WTC11 (cell line): Measurements from ENCODE around the gene CWH43. TPM values are rescaled to one million over a fixed set of nuclear protein-coding genes. Genes with fewer than 3 reads are reported as not detected.
A peak's percentile ranks its signal among the peaks of the same experiment; 100 is the strongest.

Source experiments
- ATAC-seq: fragments of 200-7000 bp; cut with Tn5 transposase; 2 replicates; pipeline ENCODE4 v1.10.0; 2021; ENCODE audit warnings: mild to moderate bottlenecking, moderate library complexity
- CTCF ChIA-PET: fragments of 300-600 bp; sonication (Branson Sonifier 250); formaldehyde crosslinking; loops from one replicate; lab custom pipeline; 2021; ENCODE audit warnings: antibody characterized with exemption; lab: Charles Lee
- POLR2A ChIA-PET: fragments of 350-600 bp; sonication (Branson Sonifier 250); formaldehyde crosslinking; loops from one replicate; lab custom pipeline; 2021; ENCODE audit warnings: antibody characterized with exemption; lab: Charles Lee
- DNase-seq: peaks from one replicate; pipeline ENCODE4 v3.0.0; 2021; ENCODE audit warnings: low spot score
- H3K27ac Mint-ChIP-seq: 2 replicates; pipeline ENCODE4 v1.8.0; 2021; ENCODE audit warnings: mixed read lengths
- H3K27me3 Mint-ChIP-seq: 2 replicates; pipeline ENCODE4 v1.8.0; 2021; ENCODE audit warnings: low read depth, mild to moderate bottlenecking, moderate library complexity, mixed read lengths
- H3K36me3 Mint-ChIP-seq: 2 replicates; pipeline ENCODE4 v1.8.0; 2021; ENCODE audit warnings: mixed read lengths
- H3K4me1 Mint-ChIP-seq: 2 replicates; pipeline ENCODE4 v1.8.0; 2022; ENCODE audit warnings: mixed read lengths
- H3K4me3 Mint-ChIP-seq: 2 replicates; pipeline ENCODE4 v1.8.0; 2021; ENCODE audit warnings: mild to moderate bottlenecking, moderate library complexity, mixed read lengths
- H3K9me3 Mint-ChIP-seq: 2 replicates; pipeline ENCODE4 v1.8.0; 2021; ENCODE audit warnings: mixed read lengths
- EMX1 ChIP-seq: fragments of 250-450 bp; sonication (Bioruptor Pico); IDR thresholded peaks from 2 replicates; pipeline ENCODE4 v1.8.0; 2021; ENCODE audit warnings: mild to moderate bottlenecking
- ESRRA ChIP-seq: sonication (generic); formaldehyde crosslinking; IDR thresholded peaks from 2 replicates; pipeline ENCODE4 v1.8.1; 2022; ENCODE audit warnings: mild to moderate bottlenecking, missing genetic modification reagents, borderline replicate concordance
- FOXK1 ChIP-seq: sonication (generic); formaldehyde crosslinking; IDR thresholded peaks from 2 replicates; pipeline ENCODE4 v1.8.0; 2022; ENCODE audit warnings: mild to moderate bottlenecking, moderate library complexity, missing genetic modification reagents
- GABPB1 ChIP-seq: sonication (generic); formaldehyde crosslinking; IDR thresholded peaks from 2 replicates; pipeline ENCODE4 v1.8.1; 2023; ENCODE audit warnings: mild to moderate bottlenecking, missing genetic modification reagents
- GTF2I ChIP-seq: fragments of 250-450 bp; sonication (Bioruptor Pico); conservative IDR thresholded peaks from 2 replicates; pipeline ENCODE4 v1.4.0; 2021; ENCODE audit warnings: mild to moderate bottlenecking
- IRF2 ChIP-seq: sonication (generic); formaldehyde crosslinking; IDR thresholded peaks from 2 replicates; pipeline ENCODE4 v1.8.0; 2022; ENCODE audit warnings: low read depth, missing genetic modification reagents, borderline replicate concordance
- NFE2L1 ChIP-seq: sonication (generic); formaldehyde crosslinking; IDR thresholded peaks from 2 replicates; pipeline ENCODE4 v1.8.1; 2023; ENCODE audit warnings: missing genetic modification reagents
- NR3C1 ChIP-seq: sonication (generic); formaldehyde crosslinking; conservative IDR thresholded peaks from 2 replicates; pipeline ENCODE4 v1.8.1; 2023; ENCODE audit warnings: low read depth, mild to moderate bottlenecking, missing genetic modification reagents
- RORB ChIP-seq: fragments of 250-450 bp; sonication (Bioruptor Pico); IDR thresholded peaks from 2 replicates; pipeline ENCODE4 v1.9.0; 2021; ENCODE audit warnings: mild to moderate bottlenecking
- SMAD3 ChIP-seq: sonication (generic); formaldehyde crosslinking; IDR thresholded peaks from 2 replicates; pipeline ENCODE4 v1.8.0; 2022; ENCODE audit warnings: missing genetic modification reagents, mild to moderate bottlenecking, borderline replicate concordance
- SOX15 ChIP-seq: fragments of 250-450 bp; sonication (Bioruptor Pico); IDR thresholded peaks from 2 replicates; pipeline ENCODE4 v1.9.0; 2021; ENCODE audit warnings: mild to moderate bottlenecking
- TEAD4 ChIP-seq: sonication (generic); formaldehyde crosslinking; IDR thresholded peaks from 2 replicates; pipeline ENCODE4 v1.8.0; 2022; ENCODE audit warnings: mild to moderate bottlenecking, missing genetic modification reagents
- ZNF138 ChIP-seq: sonication (generic); formaldehyde crosslinking; conservative IDR thresholded peaks from 2 replicates; pipeline ENCODE4 v1.8.1; 2022; ENCODE audit warnings: mild to moderate bottlenecking, moderate library complexity, missing genetic modification reagents
- ZNF263 ChIP-seq: sonication (generic); formaldehyde crosslinking; IDR thresholded peaks from 2 replicates; pipeline ENCODE4 v1.8.1; 2022; ENCODE audit warnings: low read depth, mild to moderate bottlenecking, moderate library complexity, missing genetic modification reagents
- ZNF423 ChIP-seq: fragments of 250-450 bp; sonication (Bioruptor Pico); IDR thresholded peaks from 2 replicates; pipeline ENCODE4 v2.1.2; 2022; ENCODE audit warnings: mild to moderate bottlenecking, moderate library complexity
- total RNA-seq: library from RNA; stranded (reverse); gene quantifications from 3 replicates; pipeline ENCODE4 v1.2.3, GENCODE V29; 2021
- TF ChIP-seq, protein P1 (sequence below): sonication (generic); formaldehyde crosslinking; IDR thresholded peaks from 2 replicates; pipeline ENCODE4 v1.8.1; 2023; ENCODE audit warnings: mild to moderate bottlenecking, missing genetic modification reagents, borderline replicate concordance
- TF ChIP-seq, protein P2 (sequence below): sonication (generic); formaldehyde crosslinking; IDR thresholded peaks from 2 replicates; pipeline ENCODE4 v1.8.1; 2022; ENCODE audit warnings: mild to moderate bottlenecking, moderate library complexity, missing genetic modification reagents
- TF ChIP-seq, protein P3 (sequence below): sonication (generic); formaldehyde crosslinking; IDR thresholded peaks from 2 replicates; pipeline ENCODE4 v1.8.0; 2022; ENCODE audit warnings: missing genetic modification reagents
- TF ChIP-seq, protein P4 (sequence below): sonication (generic); formaldehyde crosslinking; IDR thresholded peaks from 2 replicates; pipeline ENCODE4 v1.8.0; 2022; ENCODE audit warnings: mild to moderate bottlenecking, missing genetic modification reagents
- TF ChIP-seq, protein P5 (sequence below): fragments of 200-600 bp; IDR thresholded peaks from 2 replicates; pipeline ENCODE4 v1.8.0; 2022; ENCODE audit warnings: antibody characterized with exemption

Gene CWH43
- total RNA-seq, 1 experiment from 2014 or later, result not detected

DNA sequence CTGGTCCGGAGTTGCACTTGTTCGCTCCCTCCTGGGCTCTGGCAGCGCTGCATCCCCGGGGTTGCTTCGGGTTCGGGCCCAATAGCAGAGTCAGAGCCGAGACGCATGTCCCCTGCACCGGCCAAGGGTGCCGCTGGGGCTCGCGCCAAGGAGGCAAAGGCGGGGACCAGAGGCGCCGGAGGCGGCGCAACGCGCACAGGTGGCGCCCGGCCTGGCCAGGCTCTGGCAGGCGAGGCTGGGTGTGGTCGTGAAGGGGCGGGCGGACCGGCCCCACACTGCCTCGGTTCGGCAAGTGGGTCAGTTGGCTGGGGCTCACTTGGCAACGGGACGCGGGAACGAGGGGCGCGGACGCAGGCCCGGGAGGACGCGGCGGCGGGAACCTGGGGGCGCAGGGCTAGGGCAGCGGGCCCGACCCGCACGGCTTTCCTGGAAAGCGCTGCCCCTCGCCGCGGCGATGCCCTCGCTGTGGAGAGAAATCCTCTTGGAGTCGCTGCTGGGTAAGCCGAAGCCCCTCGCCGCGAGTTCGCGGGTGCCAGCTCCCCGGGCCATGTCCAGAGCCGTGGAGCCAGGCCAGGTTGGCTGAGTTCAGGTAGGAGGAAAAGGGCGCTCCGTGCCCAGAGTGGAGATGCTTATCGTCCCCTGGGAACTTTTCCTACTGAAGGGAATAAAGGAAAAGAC is at the start of gene CWH43 (continued):
- no peak for TF ChIP-seq GABPB1 (CRISPR knock-in tag)
- TF ChIP-seq, protein P1, sequence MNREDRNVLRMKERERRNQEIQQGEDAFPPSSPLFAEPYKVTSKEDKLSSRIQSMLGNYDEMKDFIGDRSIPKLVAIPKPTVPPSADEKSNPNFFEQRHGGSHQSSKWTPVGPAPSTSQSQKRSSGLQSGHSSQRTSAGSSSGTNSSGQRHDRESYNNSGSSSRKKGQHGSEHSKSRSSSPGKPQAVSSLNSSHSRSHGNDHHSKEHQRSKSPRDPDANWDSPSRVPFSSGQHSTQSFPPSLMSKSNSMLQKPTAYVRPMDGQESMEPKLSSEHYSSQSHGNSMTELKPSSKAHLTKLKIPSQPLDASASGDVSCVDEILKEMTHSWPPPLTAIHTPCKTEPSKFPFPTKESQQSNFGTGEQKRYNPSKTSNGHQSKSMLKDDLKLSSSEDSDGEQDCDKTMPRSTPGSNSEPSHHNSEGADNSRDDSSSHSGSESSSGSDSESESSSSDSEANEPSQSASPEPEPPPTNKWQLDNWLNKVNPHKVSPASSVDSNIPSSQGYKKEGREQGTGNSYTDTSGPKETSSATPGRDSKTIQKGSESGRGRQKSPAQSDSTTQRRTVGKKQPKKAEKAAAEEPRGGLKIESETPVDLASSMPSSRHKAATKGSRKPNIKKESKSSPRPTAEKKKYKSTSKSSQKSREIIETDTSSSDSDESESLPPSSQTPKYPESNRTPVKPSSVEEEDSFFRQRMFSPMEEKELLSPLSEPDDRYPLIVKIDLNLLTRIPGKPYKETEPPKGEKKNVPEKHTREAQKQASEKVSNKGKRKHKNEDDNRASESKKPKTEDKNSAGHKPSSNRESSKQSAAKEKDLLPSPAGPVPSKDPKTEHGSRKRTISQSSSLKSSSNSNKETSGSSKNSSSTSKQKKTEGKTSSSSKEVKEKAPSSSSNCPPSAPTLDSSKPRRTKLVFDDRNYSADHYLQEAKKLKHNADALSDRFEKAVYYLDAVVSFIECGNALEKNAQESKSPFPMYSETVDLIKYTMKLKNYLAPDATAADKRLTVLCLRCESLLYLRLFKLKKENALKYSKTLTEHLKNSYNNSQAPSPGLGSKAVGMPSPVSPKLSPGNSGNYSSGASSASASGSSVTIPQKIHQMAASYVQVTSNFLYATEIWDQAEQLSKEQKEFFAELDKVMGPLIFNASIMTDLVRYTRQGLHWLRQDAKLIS (CRISPR knock-in tag), result no peak
- TF ChIP-seq ZNF138 (CRISPR knock-in tag), result no peak
- TF ChIP-seq FOXK1 (CRISPR knock-in tag), result no peak
- no peak for TF ChIP-seq SOX15 (CRISPR knock-in tag)
- no peak for TF ChIP-seq IRF2 (CRISPR knock-in tag)
- TF ChIP-seq, protein P2, sequence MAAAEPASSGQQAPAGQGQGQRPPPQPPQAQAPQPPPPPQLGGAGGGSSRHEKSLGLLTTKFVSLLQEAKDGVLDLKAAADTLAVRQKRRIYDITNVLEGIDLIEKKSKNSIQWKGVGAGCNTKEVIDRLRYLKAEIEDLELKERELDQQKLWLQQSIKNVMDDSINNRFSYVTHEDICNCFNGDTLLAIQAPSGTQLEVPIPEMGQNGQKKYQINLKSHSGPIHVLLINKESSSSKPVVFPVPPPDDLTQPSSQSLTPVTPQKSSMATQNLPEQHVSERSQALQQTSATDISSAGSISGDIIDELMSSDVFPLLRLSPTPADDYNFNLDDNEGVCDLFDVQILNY (CRISPR knock-in tag), result peak; percentile 66; the same call in 1 of the 2 replicates
- TF ChIP-seq ESRRA (CRISPR knock-in tag), result peak; percentile 75; the same call in 1 of the 2 replicates
- TF ChIP-seq TEAD4 (CRISPR knock-in tag), result no peak
- TF ChIP-seq, all 79 proteins: peak for 9

DNA sequence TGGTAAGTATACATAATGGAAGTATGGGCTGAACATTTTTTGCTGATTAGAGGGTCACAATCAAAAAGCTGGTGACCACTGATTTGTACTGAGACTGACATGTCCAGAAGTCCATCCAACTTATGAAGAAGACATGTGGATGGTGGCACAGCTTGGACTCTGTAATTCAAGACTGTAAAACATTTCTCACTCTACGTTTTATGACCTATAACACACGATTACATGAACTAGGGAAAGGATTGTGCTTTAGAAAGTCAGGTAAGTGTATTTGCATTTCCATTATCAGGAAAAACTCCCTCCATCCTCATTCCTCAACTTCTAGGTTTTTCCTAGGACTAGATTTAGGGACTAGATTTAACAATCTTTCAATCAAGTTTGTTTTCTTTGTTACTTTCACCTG is 49.0 kb upstream of the CWH43 start:
- peaks cover 4% of the 10 kb centered on the region for H3K36me3 Mint-ChIP-seq
- H3K4me1 Mint-ChIP-seq, result no peaks in the 10 kb centered on the region; the same call in 1 of the 2 replicates
- H3K9me3 Mint-ChIP-seq, result peaks cover 16% of the 10 kb centered on the region
- ATAC-seq (no peak), DNase-seq (no peak)
- ChIA-PET CTCF (no interaction called here), POLR2A (no interaction called here)
- H3K27ac Mint-ChIP-seq, result no peak overlapping the region
- H3K27me3 Mint-ChIP-seq, result peaks cover 8% of the 10 kb centered on the region
- H3K4me3 Mint-ChIP-seq, result no peak overlapping the region
- no peak for TF ChIP-seq GTF2I (CRISPR knock-in tag)
- TF ChIP-seq, protein P3, sequence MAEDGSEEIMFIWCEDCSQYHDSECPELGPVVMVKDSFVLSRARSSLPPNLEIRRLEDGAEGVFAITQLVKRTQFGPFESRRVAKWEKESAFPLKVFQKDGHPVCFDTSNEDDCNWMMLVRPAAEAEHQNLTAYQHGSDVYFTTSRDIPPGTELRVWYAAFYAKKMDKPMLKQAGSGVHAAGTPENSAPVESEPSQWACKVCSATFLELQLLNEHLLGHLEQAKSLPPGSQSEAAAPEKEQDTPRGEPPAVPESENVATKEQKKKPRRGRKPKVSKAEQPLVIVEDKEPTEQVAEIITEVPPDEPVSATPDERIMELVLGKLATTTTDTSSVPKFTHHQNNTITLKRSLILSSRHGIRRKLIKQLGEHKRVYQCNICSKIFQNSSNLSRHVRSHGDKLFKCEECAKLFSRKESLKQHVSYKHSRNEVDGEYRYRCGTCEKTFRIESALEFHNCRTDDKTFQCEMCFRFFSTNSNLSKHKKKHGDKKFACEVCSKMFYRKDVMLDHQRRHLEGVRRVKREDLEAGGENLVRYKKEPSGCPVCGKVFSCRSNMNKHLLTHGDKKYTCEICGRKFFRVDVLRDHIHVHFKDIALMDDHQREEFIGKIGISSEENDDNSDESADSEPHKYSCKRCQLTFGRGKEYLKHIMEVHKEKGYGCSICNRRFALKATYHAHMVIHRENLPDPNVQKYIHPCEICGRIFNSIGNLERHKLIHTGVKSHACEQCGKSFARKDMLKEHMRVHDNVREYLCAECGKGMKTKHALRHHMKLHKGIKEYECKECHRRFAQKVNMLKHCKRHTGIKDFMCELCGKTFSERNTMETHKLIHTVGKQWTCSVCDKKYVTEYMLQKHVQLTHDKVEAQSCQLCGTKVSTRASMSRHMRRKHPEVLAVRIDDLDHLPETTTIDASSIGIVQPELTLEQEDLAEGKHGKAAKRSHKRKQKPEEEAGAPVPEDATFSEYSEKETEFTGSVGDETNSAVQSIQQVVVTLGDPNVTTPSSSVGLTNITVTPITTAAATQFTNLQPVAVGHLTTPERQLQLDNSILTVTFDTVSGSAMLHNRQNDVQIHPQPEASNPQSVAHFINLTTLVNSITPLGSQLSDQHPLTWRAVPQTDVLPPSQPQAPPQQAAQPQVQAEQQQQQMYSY, result no peak
- no peak for TF ChIP-seq EMX1 (CRISPR knock-in tag)
- TF ChIP-seq NFE2L1 (CRISPR knock-in tag), result no peak
- TF ChIP-seq, protein P4, sequence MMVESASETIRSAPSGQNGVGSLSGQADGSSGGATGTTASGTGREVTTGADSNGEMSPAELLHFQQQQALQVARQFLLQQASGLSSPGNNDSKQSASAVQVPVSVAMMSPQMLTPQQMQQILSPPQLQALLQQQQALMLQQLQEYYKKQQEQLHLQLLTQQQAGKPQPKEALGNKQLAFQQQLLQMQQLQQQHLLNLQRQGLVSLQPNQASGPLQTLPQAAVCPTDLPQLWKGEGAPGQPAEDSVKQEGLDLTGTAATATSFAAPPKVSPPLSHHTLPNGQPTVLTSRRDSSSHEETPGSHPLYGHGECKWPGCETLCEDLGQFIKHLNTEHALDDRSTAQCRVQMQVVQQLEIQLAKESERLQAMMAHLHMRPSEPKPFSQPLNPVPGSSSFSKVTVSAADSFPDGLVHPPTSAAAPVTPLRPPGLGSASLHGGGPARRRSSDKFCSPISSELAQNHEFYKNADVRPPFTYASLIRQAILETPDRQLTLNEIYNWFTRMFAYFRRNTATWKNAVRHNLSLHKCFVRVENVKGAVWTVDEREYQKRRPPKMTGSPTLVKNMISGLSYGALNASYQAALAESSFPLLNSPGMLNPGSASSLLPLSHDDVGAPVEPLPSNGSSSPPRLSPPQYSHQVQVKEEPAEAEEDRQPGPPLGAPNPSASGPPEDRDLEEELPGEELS (CRISPR knock-in tag), result no peak
- TF ChIP-seq RORB (CRISPR knock-in tag), result no peak
- no peak for TF ChIP-seq ZNF423 (CRISPR knock-in tag)
- TF ChIP-seq NR3C1 (CRISPR knock-in tag), result no peak
- TF ChIP-seq GABPB1 (CRISPR knock-in tag), result no peak
- TF ChIP-seq, protein P1 (CRISPR knock-in tag), result no peak
- TF ChIP-seq, protein P5, sequence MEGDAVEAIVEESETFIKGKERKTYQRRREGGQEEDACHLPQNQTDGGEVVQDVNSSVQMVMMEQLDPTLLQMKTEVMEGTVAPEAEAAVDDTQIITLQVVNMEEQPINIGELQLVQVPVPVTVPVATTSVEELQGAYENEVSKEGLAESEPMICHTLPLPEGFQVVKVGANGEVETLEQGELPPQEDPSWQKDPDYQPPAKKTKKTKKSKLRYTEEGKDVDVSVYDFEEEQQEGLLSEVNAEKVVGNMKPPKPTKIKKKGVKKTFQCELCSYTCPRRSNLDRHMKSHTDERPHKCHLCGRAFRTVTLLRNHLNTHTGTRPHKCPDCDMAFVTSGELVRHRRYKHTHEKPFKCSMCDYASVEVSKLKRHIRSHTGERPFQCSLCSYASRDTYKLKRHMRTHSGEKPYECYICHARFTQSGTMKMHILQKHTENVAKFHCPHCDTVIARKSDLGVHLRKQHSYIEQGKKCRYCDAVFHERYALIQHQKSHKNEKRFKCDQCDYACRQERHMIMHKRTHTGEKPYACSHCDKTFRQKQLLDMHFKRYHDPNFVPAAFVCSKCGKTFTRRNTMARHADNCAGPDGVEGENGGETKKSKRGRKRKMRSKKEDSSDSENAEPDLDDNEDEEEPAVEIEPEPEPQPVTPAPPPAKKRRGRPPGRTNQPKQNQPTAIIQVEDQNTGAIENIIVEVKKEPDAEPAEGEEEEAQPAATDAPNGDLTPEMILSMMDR, result no peak
- no peak for TF ChIP-seq FOXK1 (CRISPR knock-in tag)
- no peak for TF ChIP-seq ZNF138 (CRISPR knock-in tag)
- no peak for TF ChIP-seq SMAD3 (CRISPR knock-in tag)
- no peak for TF ChIP-seq ZNF263 (CRISPR knock-in tag)
